Measurements from ENCODE around the gene PCDH9.
"Not testable (repeated sequence)": the region's sequence is repeated elsewhere in the genome, so short reads cannot be mapped to it uniquely, and the experiment has no call there.

The PCDH9 gene

GRCh38 chr13:66899955-66900354 is 330.2 kb downstream of the PCDH9 start:
- no peak for DNase-seq (ENCODE audit: low read depth in 2 of 2)

- DNase-seq (ENCODE audit: low read depth in 2 of 2), result no peak
These were observed 333.2 kb downstream of the PCDH9 start for GRCh38 chr13:66896933-66897332.

- DNase-seq (ENCODE audit: low read depth in 2 of 2), result no peak
These were observed 334.4 kb downstream of the PCDH9 start for GRCh38 chr13:66895780-66896179.

GRCh38 chr13:66895320-66895719 is 334.8 kb downstream of the PCDH9 start:
- DNase-seq (ENCODE audit: low read depth in 2 of 2), result no peak

- no peak for DNase-seq (ENCODE audit: low read depth in 2 of 2)
These were observed 341.4 kb downstream of the PCDH9 start for GRCh38 chr13:66888698-66889097.

GRCh38 chr13:66887088-66887487 is 343.0 kb downstream of the PCDH9 start:
- DNase-seq (ENCODE audit: low read depth in 2 of 2), result no peak

- no peak for DNase-seq (ENCODE audit: low read depth in 2 of 2)
These were observed 343.9 kb downstream of the PCDH9 start for GRCh38 chr13:66886264-66886663.

GRCh38 chr13:66881170-66881569 is 349.0 kb downstream of the PCDH9 start:
- not testable (repeated sequence) for DNase-seq (ENCODE audit: low read depth in 2 of 2)

- no peak for DNase-seq (ENCODE audit: low read depth in 2 of 2)
These were observed 350.1 kb downstream of the PCDH9 start for GRCh38 chr13:66879988-66880387.

GRCh38 chr13:66875264-66875663 is 354.9 kb downstream of the PCDH9 start:
- DNase-seq (ENCODE audit: low read depth in 2 of 2), result no peak

GRCh38 chr13:66864627-66865026 is 365.5 kb downstream of the PCDH9 start:
- DNase-seq (ENCODE audit: low read depth in 2 of 2), result no peak

GRCh38 chr13:66860878-66861417 is 369.2 kb downstream of the PCDH9 start:
- no peak for DNase-seq (ENCODE audit: low read depth in 2 of 2)

- DNase-seq (ENCODE audit: low read depth in 2 of 2), result no peak
These were observed 369.9 kb downstream of the PCDH9 start for GRCh38 chr13:66859934-66860877.

GRCh38 chr13:66859078-66859477 is 371.1 kb downstream of the PCDH9 start:
- DNase-seq (ENCODE audit: low read depth in 2 of 2), result no peak

GRCh38 chr13:66858163-66858562 is 372.0 kb downstream of the PCDH9 start:
- no peak for DNase-seq (ENCODE audit: low read depth in 2 of 2)

GRCh38 chr13:66855131-66855530 is 375.0 kb downstream of the PCDH9 start:
- DNase-seq (ENCODE audit: low read depth in 2 of 2), result no peak

- DNase-seq (ENCODE audit: low read depth in 2 of 2), result no peak
These were observed 376.6 kb downstream of the PCDH9 start for GRCh38 chr13:66853564-66853963.

GRCh38 chr13:66849706-66850105 is 380.4 kb downstream of the PCDH9 start:
- DNase-seq (ENCODE audit: low read depth in 2 of 2), result no peak

GRCh38 chr13:66847541-66847940 is 382.6 kb downstream of the PCDH9 start:
- DNase-seq (ENCODE audit: low read depth in 2 of 2), result no peak

GRCh38 chr13:66845393-66845792 is 384.7 kb downstream of the PCDH9 start:
- DNase-seq (ENCODE audit: low read depth in 2 of 2), result no peak

- no peak for DNase-seq (ENCODE audit: low read depth in 2 of 2)
These were observed 385.2 kb downstream of the PCDH9 start for GRCh38 chr13:66844933-66845332.

- DNase-seq (ENCODE audit: low read depth in 2 of 2), result no peak
These were observed 387.4 kb downstream of the PCDH9 start for GRCh38 chr13:66842766-66843165.

GRCh38 chr13:66840621-66841020 is 389.5 kb downstream of the PCDH9 start:
- DNase-seq (ENCODE audit: low read depth in 2 of 2), result no peak

All from stimulated activated CD4-positive, alpha-beta T cell treated with anti-CD3 and anti-CD28 coated beads, Interleukin-15, amount 100 ng/mL, for 48 hours (primary cell).